Measurements from ENCODE around the gene ATAD1.

DNA sequence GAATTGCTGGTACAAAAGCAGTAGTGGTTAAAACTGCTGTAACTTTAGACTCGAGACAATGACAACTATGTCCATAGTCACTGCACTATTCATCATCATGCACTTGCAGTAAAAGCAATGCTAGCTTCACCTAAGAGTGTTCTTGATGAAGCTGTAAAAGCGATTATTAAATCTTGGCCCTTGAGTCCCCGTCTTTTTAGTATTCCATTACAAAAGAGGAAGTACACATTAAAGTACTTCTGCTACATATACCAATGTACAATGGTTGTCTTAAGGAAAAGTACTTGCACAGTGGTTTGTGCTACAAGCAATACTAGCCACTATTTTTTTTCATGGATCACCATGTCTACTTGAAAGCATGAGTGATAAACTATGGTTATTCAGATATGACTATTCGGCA is 78.3 kb downstream of the ATAD1 start:
- TF ChIP-seq, protein P1, sequence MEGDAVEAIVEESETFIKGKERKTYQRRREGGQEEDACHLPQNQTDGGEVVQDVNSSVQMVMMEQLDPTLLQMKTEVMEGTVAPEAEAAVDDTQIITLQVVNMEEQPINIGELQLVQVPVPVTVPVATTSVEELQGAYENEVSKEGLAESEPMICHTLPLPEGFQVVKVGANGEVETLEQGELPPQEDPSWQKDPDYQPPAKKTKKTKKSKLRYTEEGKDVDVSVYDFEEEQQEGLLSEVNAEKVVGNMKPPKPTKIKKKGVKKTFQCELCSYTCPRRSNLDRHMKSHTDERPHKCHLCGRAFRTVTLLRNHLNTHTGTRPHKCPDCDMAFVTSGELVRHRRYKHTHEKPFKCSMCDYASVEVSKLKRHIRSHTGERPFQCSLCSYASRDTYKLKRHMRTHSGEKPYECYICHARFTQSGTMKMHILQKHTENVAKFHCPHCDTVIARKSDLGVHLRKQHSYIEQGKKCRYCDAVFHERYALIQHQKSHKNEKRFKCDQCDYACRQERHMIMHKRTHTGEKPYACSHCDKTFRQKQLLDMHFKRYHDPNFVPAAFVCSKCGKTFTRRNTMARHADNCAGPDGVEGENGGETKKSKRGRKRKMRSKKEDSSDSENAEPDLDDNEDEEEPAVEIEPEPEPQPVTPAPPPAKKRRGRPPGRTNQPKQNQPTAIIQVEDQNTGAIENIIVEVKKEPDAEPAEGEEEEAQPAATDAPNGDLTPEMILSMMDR (IDR thresholded peaks at IDR 0.05; ENCODE audit: insufficient read depth, low read depth, low read length): no peak
- no peak for TF ChIP-seq EZH2 (IDR thresholded peaks at IDR 0.05; ENCODE audit: insufficient read depth, low read length)

Data from astrocyte (in vitro differentiated cells and primary cell).